GM23248 (cell line): Measurements from ENCODE around the gene C19orf33.

Experiments
- EZH2 ChIP-seq: fragments of 200-600 bp; sonication (generic); IDR thresholded peaks from 2 replicates; pipeline ENCODE4 v1.6.1; 2018; ENCODE audit warnings: antibody characterized with exemption, mild to moderate bottlenecking; ENCODE audit not compliant: insufficient read depth, poor library complexity, severe bottlenecking
- EZH2phosphoT487 ChIP-seq: fragments of 200-600 bp; sonication (generic); IDR thresholded peaks from 2 replicates; pipeline ENCODE4 v1.6.1; 2018; ENCODE audit warnings: antibody characterized with exemption, moderate library complexity, mild to moderate bottlenecking, low read depth; ENCODE audit not compliant: insufficient read depth

DNA sequence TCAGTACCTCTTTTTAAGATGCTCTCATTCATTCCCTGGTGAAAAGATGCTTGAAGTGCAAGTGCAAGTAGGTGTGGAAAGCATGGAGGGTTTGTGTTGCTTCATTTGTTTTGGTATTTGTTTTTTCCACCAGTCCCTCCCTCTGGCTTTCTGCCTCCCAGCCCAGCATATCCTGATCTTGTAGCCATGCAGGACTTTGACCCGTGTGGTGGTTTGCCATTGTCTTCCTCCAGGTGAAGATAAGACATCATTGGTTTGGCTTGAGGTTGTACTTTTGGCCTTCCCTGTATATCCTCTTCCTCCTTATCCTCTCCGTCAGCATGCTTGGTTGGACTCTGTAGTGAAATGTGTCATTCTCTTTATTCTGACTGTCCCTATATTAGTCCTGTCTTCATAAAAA, 30.6 kb upstream of the C19orf33 start:
- TF ChIP-seq EZH2phosphoT487 (no peak), EZH2 (no peak)
